8988T (cell line): ENCODE measurements around the gene SFR1.
A peak's percentile ranks its signal among the peaks of the same experiment; 100 is the strongest.
"Not testable (repeated sequence)": the region's sequence is repeated elsewhere in the genome, so short reads cannot be mapped to it uniquely, and the experiment has no call there.

ENCODE experiments used
- DNase-seq: peaks from one replicate; pipeline ENCODE4 v3.0.0; 2011

Gene SFR1

GRCh38 chr10:104109908-104110662 lies 11.9 kb upstream of the SFR1 start:
- DNase-seq, result no peak

- no peak for DNase-seq
Observed at GRCh38 chr10:104113376-104113956, 8.5 kb upstream of the SFR1 start.

GRCh38 chr10:104117839-104118323 lies 4.1 kb upstream of the SFR1 start:
- DNase-seq, result no peak

GRCh38 chr10:104119996-104120395 lies 2.0 kb upstream of the SFR1 start:
- no peak for DNase-seq

- DNase-seq, result no peak
Observed at GRCh38 chr10:104120512-104120902, 1.5 kb upstream of the SFR1 start.

GRCh38 chr10:104120903-104121484 lies 977 bp upstream of the SFR1 start:
- DNase-seq, result no peak

- no peak for DNase-seq
Observed at GRCh38 chr10:104122225-104123107, 495 bp downstream of the SFR1 start.

- DNase-seq, result no peak
Observed at GRCh38 chr10:104123397-104123796, 1.4 kb downstream of the SFR1 start.

- peak; percentile 43 for DNase-seq
Observed at GRCh38 chr10:104127411-104127810, 5.4 kb downstream of the SFR1 start.

GRCh38 chr10:104128214-104128613 lies 6.2 kb downstream of the SFR1 start:
- DNase-seq, result no peak

- no peak for DNase-seq
Observed at GRCh38 chr10:104130041-104130440, 8.1 kb downstream of the SFR1 start.

GRCh38 chr10:104138131-104138530 lies 16.2 kb downstream of the SFR1 start:
- no peak for DNase-seq

GRCh38 chr10:104139221-104139620 lies 17.2 kb downstream of the SFR1 start:
- DNase-seq, result no peak

GRCh38 chr10:104142081-104142480 lies 20.1 kb downstream of the SFR1 start:
- no peak for DNase-seq

- no peak for DNase-seq
Observed at GRCh38 chr10:104143829-104144228, 21.9 kb downstream of the SFR1 start.

- no peak for DNase-seq
Observed at GRCh38 chr10:104144931-104145330, 23.0 kb downstream of the SFR1 start.

GRCh38 chr10:104146882-104147281 lies 24.9 kb downstream of the SFR1 start:
- no peak for DNase-seq

GRCh38 chr10:104150139-104150538 lies 28.2 kb downstream of the SFR1 start:
- no peak for DNase-seq

GRCh38 chr10:104151737-104152136 lies 29.8 kb downstream of the SFR1 start:
- DNase-seq, result no peak

- DNase-seq, result no peak
Observed at GRCh38 chr10:104155591-104155990, 33.6 kb downstream of the SFR1 start.

GRCh38 chr10:104170610-104171254 lies 48.8 kb downstream of the SFR1 start:
- no peak for DNase-seq

- DNase-seq, result not testable (repeated sequence)
Observed at GRCh38 chr10:104174136-104174535, 52.2 kb downstream of the SFR1 start.
